GM21786 (cell line): ENCODE data around the gene DNAH3.

Source experiments
- ATAC-seq: cut with Tn5 transposase; IDR thresholded peaks from one replicate; pipeline ENCODE4 v1.9.1; 2021; ENCODE audit not compliant: unreplicated experiment

The DNAH3 gene

GRCh38 chr16:20911361-20911760 is 239.3 kb downstream of the DNAH3 start:
- no peak for ATAC-seq

GRCh38 chr16:20910781-20911321 is 239.8 kb downstream of the DNAH3 start:
- ATAC-seq: no peak

- no peak for ATAC-seq
Observed at GRCh38 chr16:20906341-20907255, 244.0 kb downstream of the DNAH3 start.

- no peak for ATAC-seq
Observed at GRCh38 chr16:20905576-20905975, 245.1 kb downstream of the DNAH3 start.

- no peak for ATAC-seq
Observed at GRCh38 chr16:20904507-20905081, 246.1 kb downstream of the DNAH3 start.

DNA sequence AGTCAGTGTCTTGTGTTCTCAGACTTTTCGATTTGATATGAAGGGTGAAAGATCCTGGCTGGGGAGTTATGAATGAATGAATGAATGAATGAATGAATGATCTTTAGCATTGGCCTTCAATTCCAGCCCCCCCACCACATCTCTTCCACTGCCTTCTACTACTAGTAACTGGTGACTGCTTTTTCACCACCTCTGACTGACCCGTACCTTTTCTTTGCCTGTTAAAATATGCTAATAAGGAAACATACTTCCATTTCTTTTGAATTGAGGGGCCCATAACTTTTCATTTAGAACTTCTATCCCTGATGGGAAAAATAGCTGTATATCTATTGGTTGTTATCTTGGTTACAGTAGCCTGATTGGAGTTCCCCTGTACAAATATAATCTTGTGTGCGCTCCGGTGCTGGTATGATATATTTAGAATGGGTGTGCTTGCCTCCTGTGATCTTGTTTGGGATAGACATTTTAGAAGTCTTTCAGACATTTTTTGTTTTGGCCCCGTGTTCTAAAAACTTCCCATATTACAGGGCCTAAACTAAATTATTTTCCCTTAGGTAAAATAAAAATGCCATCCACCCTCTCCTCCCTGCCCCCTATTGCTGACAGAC is 246.6 kb downstream of the DNAH3 start:
- ATAC-seq: no peak

DNA sequence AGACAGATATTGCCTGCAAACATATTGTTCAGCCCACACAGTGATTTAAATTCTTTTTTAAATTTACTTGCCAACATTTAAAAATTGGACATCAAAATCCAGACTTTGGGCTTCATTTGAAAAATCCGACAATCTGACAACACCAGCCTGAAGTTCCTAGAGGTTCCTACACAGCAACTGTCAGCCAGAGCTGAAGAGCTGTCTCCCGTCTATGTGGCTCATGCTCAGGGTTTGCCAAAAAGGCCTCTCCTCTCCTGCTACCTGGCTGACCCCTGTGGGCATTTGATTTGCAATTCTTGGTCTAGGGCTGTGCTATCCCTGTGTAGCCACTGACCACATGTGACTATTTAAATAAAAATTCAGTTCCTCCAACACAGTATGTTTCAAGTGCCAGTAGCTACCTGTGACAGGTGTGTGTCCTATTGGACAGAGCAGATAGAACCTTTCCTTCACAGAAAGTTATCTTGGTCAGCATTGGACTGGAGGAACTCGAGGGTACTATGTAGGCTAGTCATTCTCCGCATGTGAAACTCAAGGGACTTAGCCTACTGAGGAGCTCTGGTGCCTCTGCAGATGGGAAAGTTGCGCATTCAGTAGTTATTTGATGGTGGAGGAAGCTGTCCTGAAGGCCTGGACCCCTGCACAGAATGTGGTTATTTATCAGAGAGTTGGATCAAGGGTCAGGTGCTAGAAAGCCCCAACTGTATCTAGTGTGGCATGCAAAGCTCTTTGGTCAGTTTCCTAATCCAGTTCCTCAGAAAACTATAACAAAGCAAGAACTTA is 247.3 kb downstream of the DNAH3 start:
- ATAC-seq: no peak

DNA sequence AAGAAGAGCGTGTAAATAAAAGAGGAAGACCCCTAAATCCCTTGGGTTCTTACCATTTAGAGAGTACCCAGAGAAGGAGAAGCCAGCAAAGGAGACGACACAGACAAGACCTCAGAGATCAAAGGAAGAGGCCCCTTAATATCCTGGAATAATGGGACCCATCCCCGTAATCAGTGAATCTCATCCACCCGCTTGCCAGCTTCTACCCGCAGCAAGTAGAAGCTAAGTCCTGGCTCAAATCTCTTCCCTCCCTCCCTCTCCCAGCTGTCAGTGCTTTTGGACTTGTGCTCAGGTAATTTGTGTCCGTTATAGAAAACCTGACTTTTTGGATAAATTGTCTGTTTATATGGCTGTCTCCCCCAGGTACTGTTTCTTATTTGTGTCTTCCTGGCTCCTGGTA is 248.2 kb downstream of the DNAH3 start:
- no peak for ATAC-seq

GRCh38 chr16:20901436-20902112 is 249.1 kb downstream of the DNAH3 start:
- peak; percentile 42 for ATAC-seq

- ATAC-seq: no peak
Observed at GRCh38 chr16:20901068-20901435, 249.6 kb downstream of the DNAH3 start.

DNA sequence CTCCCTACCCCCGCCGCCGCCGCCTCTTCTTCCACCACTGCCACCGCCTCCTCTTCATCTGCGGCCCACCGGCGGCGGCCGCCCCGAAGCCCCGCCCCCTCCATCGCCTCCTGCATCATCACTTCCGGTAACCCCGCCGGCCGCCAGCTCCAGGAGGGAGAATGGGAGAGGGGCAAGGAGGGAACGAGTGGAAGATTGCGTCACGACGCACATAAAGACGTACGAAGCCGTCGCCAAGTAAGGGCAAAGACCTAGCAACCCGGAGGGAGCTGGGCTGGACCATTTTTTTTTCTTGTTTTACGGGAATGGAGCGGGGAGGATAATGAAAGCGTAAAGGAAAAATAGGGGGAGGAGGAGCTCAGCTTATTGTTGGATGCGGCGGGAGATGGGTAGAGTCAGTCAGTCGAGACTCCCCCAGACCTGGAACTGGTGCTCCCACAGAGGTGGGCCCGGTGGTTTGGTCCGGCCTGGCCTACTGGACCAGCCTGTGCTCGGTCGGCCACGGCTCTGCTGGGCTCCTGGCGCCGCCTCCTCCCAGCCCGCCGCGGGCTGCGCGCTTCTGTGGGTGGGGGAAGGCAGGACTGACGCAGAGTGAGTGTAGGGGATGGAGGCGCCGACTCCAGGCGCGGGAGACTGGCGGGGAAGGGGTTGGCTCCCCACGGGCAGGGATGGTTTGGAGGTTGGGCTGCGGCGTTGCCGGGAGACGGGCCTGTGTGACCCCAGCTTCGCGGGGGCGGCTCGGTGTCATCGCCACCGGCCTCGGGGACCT is 250.2 kb downstream of the DNAH3 start, which contains the start of the genes DCUN1D3 and LYRM1:
Gene DCUN1D3 (minus strand): TSS at position 60 of the 769 bp plus-strand sequence. CDS start 37,820 bp downstream, outside the sequence.
Gene LYRM1 (plus strand): TSS at position 473 of the 769 bp plus-strand sequence. CDS start 14,785 bp downstream, outside the sequence.
- ATAC-seq: peak; percentile 60

GRCh38 chr16:20899477-20900298 is 251.0 kb downstream of the DNAH3 start:
- ATAC-seq: no peak

GRCh38 chr16:20899071-20899470 is 251.6 kb downstream of the DNAH3 start:
- no peak for ATAC-seq

DNA sequence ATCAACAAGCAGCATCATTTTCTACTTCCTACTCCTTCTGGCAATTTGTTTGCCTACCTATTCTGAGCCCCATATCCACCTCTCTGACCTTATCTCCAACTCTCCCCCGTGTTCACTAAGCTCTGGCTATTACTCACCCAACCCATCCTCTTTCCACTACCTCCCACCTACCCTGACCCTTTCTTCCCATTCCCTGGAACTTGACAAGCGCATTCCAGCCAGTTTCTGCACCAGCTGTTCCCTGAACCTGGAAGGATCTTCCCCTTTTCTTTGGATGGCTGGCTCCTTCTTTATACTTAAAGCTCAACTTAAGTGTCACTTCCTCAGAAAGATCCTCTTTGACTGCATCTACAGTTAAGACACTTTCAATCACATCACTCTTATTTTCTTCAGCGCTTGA is 252.7 kb downstream of the DNAH3 start:
- no peak for ATAC-seq

DNA sequence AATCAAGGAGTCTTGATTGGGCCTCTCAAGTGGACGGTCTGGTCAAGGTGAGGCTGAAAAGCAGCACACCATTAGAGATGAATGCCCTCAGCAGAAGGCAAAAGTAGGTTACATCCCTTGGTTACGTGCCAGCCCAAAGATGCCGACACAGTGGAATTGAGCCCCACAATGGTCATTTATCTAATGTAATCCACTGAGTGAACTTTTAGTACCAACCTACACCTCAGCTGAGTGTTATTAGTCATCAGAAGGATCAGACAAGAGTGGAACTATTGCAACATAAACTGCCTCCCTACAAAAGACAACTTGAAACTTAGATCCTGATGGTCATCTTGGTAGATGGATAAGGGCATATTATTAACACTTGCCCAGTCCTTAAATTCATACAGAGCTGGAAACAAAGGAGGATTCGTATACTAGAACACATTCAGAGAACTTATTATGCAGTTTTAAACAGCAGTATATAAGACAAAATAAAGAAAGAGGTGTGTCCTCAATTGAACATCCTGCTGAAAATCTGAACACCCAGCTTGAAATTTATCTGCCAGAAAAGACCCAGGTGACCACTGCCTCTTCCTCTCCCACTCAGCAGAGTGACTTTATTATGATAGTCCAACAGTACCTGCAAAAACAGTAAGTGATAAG is 253.3 kb downstream of the DNAH3 start:
- ATAC-seq: no peak

DNA sequence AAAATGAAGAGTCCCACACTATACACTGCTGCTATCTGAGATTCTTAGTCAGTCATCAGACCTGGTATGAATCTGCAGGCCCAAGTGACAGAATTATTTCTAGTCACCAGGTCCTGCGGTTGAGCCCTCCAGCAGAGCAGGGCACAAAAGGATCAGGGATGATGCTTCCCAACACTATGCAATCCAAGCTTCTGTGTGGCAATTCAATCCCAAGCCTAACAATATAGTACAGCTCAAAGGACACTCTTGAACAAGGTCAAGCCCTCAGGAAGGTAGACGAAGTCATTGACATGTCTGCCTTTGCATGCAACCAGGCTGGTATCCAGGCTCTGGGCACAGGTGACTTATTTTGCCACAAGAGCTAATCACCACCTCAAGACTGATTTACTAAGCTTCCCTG is 256.3 kb downstream of the DNAH3 start:
- no peak for ATAC-seq

DNA sequence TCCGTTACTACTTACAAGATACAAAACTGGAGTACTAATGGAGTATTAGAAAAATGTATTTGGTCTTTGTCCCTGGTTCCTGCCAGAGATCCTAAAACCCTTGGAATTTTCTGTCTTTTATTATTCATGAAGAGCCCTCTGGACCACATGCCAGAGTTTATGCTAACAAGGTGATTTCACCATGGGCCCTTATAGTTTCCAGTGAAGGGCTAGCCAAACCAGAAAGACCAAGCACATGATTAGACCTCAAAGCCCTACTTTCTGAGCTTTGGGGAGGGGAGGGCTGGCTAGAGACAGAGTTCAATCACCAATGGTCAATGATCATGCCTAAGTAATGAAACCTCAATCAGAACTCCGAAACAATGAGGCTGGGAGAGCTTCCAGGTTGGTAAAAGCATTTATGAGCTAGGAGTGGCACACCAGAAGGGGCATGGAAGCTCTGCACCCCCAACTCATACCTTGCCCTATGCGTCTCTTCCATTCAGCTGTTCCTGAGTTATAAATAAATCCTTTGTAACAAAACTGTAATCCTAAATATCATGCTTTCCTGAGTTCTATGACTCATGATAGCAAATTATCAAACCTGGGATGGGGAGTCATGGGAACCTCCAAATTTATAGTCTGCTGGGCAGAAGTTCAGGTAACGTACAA is 260.9 kb downstream of the DNAH3 start:
- no peak for ATAC-seq

GRCh38 chr16:20887207-20887606 is 263.4 kb downstream of the DNAH3 start:
- no peak for ATAC-seq
